Caco-2 (cell line): ENCODE results near the gene IL10RB. TPM values are rescaled to one million over a fixed set of nuclear protein-coding genes. Genes with fewer than 3 reads are reported as not detected.
A peak's percentile ranks its signal among the peaks of the same experiment; 100 is the strongest.

ENCODE experiments used
- BruUV-seq: library from RNA; stranded (reverse); fragments of 400-500 nt; replicated peaks from 2 replicates; lab custom pipeline; 2021; lab: Mats Ljungman, UMichigan
- CTCF ChIA-PET: fragments of 300-600 bp; sonication (Branson Sonifier 250); formaldehyde crosslinking; loops from one replicate; lab custom pipeline; 2022; ENCODE audit warnings: antibody characterized with exemption; lab: Charles Lee
- POLR2A ChIA-PET: fragments of 300-600 bp; sonication (Branson Sonifier 250); formaldehyde crosslinking; loops from one replicate; lab custom pipeline; 2022; ENCODE audit warnings: antibody characterized with exemption; lab: Charles Lee
- DNase-seq, 2 experiments: peaks; one replicate each; pipeline versions ENCODE4 v3.0.0 to v3.0.0-alpha.2; 2020 to 2022
- H3K27me3 ChIP-seq: replicated peaks from 2 replicates; pipeline ENCODE4 v1.6.0; 2011; ENCODE audit warnings: low read length; ENCODE audit not compliant: control insufficient read depth, insufficient read depth
- H3K36me3 ChIP-seq: 2 replicates; pipeline ENCODE4 v1.5.1; 2011; ENCODE audit warnings: low read length; ENCODE audit not compliant: control insufficient read depth, insufficient read depth
- H3K4me1 ChIP-seq: fragments of 250-450 bp; sonication (Bioruptor Pico); 2 replicates; pipeline ENCODE4 v1.5.1; 2020; ENCODE audit warnings: mild to moderate bottlenecking
- H3K4me3 ChIP-seq: 2 replicates; pipeline ENCODE4 v1.5.1; 2011; ENCODE audit warnings: low read depth, mild to moderate bottlenecking, control low read depth, low read length
- H3K9me3 ChIP-seq: fragments of 250-450 bp; sonication (Bioruptor Pico); 2 replicates; pipeline ENCODE4 v1.5.1; 2020; ENCODE audit warnings: mild to moderate bottlenecking, moderate library complexity
- H3K27ac Mint-ChIP-seq: one replicate; pipeline ENCODE4 v1.8.0; 2022; ENCODE audit warnings: mixed read lengths; ENCODE audit not compliant: unreplicated experiment
- H3K27me3 Mint-ChIP-seq: one replicate; pipeline ENCODE4 v1.8.0; 2022; ENCODE audit warnings: mixed read lengths; ENCODE audit not compliant: insufficient read depth, unreplicated experiment
- H3K36me3 Mint-ChIP-seq: one replicate; pipeline ENCODE4 v1.8.0; 2022; ENCODE audit warnings: mild to moderate bottlenecking, mixed read lengths; ENCODE audit not compliant: insufficient read depth, unreplicated experiment
- H3K4me1 Mint-ChIP-seq: one replicate; pipeline ENCODE4 v1.8.0; 2022; ENCODE audit warnings: low read depth, mixed read lengths; ENCODE audit not compliant: unreplicated experiment
- H3K4me3 Mint-ChIP-seq: one replicate; pipeline ENCODE4 v1.8.0; 2022; ENCODE audit warnings: mild to moderate bottlenecking, moderate library complexity, mixed read lengths; ENCODE audit not compliant: unreplicated experiment
- H3K9me3 Mint-ChIP-seq: one replicate; pipeline ENCODE4 v1.8.0; 2022; ENCODE audit warnings: mixed read lengths; ENCODE audit not compliant: unreplicated experiment
- CTCF ChIP-seq, 2 experiments: fragments of 200-600 bp in 1 of 2; IDR thresholded peaks; 1 replicate in 1 of 2; 2 replicates in 1 of 2; pipeline versions ENCODE4 v1.5.1 to v1.8.0; 2011 to 2022; ENCODE audit warnings: antibody characterized with exemption in 1 of 2, control low read depth in 1 of 2, inconsistent platforms in 1 of 2, low read depth in 1 of 2, low read length in 1 of 2, mild to moderate bottlenecking in 1 of 2, moderate library complexity in 1 of 2; ENCODE audit not compliant: insufficient read depth in 1 of 2, severe bottlenecking in 1 of 2, unreplicated experiment in 1 of 2
- intact Hi-C: fragments of 100-400 bp; cut with micrococcal nuclease; formaldehyde crosslinking; loops from one replicate; pipeline ENCODE4 v1.10.0; 2022; ENCODE audit not compliant: unreplicated experiment
- total RNA-seq: library from RNA; stranded (reverse); gene quantifications from 2 replicates; pipeline ENCODE4 v1.2.3, GENCODE V29; 2022

IL10RB gene
- total RNA-seq, 1 experiment from 2014 or later, result 13.1 TPM

GRCh38 chr21:33286076-33286475, 19.9 kb downstream of the IL10RB start:
- DNase-seq, result no peak
- TF ChIP-seq CTCF (IDR thresholded peaks at IDR 0.05; ENCODE audit: insufficient read depth in 1 of 2, low read depth in 1 of 2, low read length in 1 of 2, severe bottlenecking in 1 of 2, unreplicated experiment in 1 of 2), result no peak
- BruUV-seq, result no TSS peak
- Histone ChIP-seq H3K9me3 (no peaks in the 10 kb centered on the region), H3K27me3 (no peaks in the 10 kb centered on the region), H3K4me3 (no peak overlapping the region), H3K36me3 (no peaks in the 10 kb centered on the region), H3K4me1 (peaks cover 13% of the 10 kb centered on the region)
- POLR2A ChIA-PET, result no interaction called here
- intact Hi-C loops, result no loop called here
- Mint-ChIP-seq H3K4me1 (peaks cover 18% of the 10 kb centered on the region), H3K27ac (peak overlapping the region; percentile 50), H3K27me3 (no peaks in the 10 kb centered on the region), H3K36me3 (peaks cover 4% of the 10 kb centered on the region), H3K9me3 (no peaks in the 10 kb centered on the region), H3K4me3 (no peak overlapping the region)
- CTCF ChIA-PET, result no interaction called here

GRCh38 chr21:33286600-33287456, 20.7 kb downstream of the IL10RB start:
- TF ChIP-seq CTCF (IDR thresholded peaks at IDR 0.05; ENCODE audit: insufficient read depth in 1 of 2, low read depth in 1 of 2, low read length in 1 of 2, severe bottlenecking in 1 of 2, unreplicated experiment in 1 of 2), result no peak
- H3K27me3 Mint-ChIP-seq, result no peaks in the 10 kb centered on the region
- no peak overlapping the region for H3K4me3 Mint-ChIP-seq
- Histone ChIP-seq H3K27me3 (no peaks in the 10 kb centered on the region), H3K9me3 (no peaks in the 10 kb centered on the region), H3K4me1 (peaks cover 13% of the 10 kb centered on the region), H3K4me3 (no peak overlapping the region), H3K36me3 (no peaks in the 10 kb centered on the region)
- POLR2A ChIA-PET, result no interaction called here
- H3K4me1 Mint-ChIP-seq, result peaks cover 18% of the 10 kb centered on the region
- intact Hi-C loops, result no loop called here
- no TSS peak for BruUV-seq
- H3K27ac Mint-ChIP-seq, result peak overlapping the region; percentile 50
- H3K9me3 Mint-ChIP-seq, result no peaks in the 10 kb centered on the region
- peaks cover 4% of the 10 kb centered on the region for H3K36me3 Mint-ChIP-seq
- DNase-seq, result no peak
- CTCF ChIA-PET, result no interaction called here

GRCh38 chr21:33289199-33289819, 23.1 kb downstream of the IL10RB start:
- TF ChIP-seq CTCF (IDR thresholded peaks at IDR 0.05; ENCODE audit: insufficient read depth in 1 of 2, low read depth in 1 of 2, low read length in 1 of 2, severe bottlenecking in 1 of 2, unreplicated experiment in 1 of 2), result no peak
- Mint-ChIP-seq H3K9me3 (no peaks in the 10 kb centered on the region), H3K27me3 (no peaks in the 10 kb centered on the region), H3K4me1 (peaks cover 18% of the 10 kb centered on the region), H3K36me3 (peaks cover 3% of the 10 kb centered on the region), H3K27ac (no peak overlapping the region), H3K4me3 (no peak overlapping the region)
- H3K4me3 ChIP-seq, result no peak overlapping the region
- intact Hi-C loops, result no loop called here
- H3K4me1 ChIP-seq, result peaks cover 13% of the 10 kb centered on the region
- no peaks in the 10 kb centered on the region for H3K36me3 ChIP-seq
- DNase-seq, result no peak
- ChIA-PET POLR2A (no interaction called here), CTCF (interaction anchor here (0.7 kb wide), 1 partner anchor 36 kb away, joined by 3 read pairs; the partner anchor contains the start of gene IFNAR1)
- H3K27me3 ChIP-seq, result no peaks in the 10 kb centered on the region
- no peaks in the 10 kb centered on the region for H3K9me3 ChIP-seq
- BruUV-seq, result no TSS peak
